Osteoblast (primary cell): ENCODE results near the gene SENP8. TPM values are rescaled to one million over a fixed set of nuclear protein-coding genes. Genes with fewer than 3 reads are reported as not detected.

ENCODE experiments used
- DNase-seq: peaks from one replicate; pipeline ENCODE4 v3.0.0; 2011; ENCODE audit warnings: low spot score, mixed read lengths; ENCODE audit not compliant: insufficient read length; ENCODE audit errors: missing footprints
- H2AFZ ChIP-seq: 2 replicates; pipeline ENCODE4 v1.6.0; 2011; ENCODE audit warnings: mild to moderate bottlenecking, low read length
- H3K27ac ChIP-seq: 2 replicates; pipeline ENCODE4 v1.5.1; 2011; ENCODE audit warnings: mild to moderate bottlenecking, low read depth, low read length, moderate library complexity
- H3K27me3 ChIP-seq: 2 replicates; pipeline ENCODE4 v1.6.0; 2012; ENCODE audit warnings: mild to moderate bottlenecking, control low read depth, inconsistent platforms, low read length, moderate library complexity; ENCODE audit not compliant: insufficient read depth
- H3K36me3 ChIP-seq: 2 replicates; pipeline ENCODE4 v1.5.1; 2011; ENCODE audit warnings: mild to moderate bottlenecking, low read length, control low read depth, moderate library complexity; ENCODE audit not compliant: insufficient read depth
- H3K4me1 ChIP-seq: 2 replicates; pipeline ENCODE4 v1.5.1; 2011; ENCODE audit warnings: mild to moderate bottlenecking, low read length, control low read depth, moderate library complexity; ENCODE audit not compliant: insufficient read depth
- H3K4me2 ChIP-seq: 2 replicates; pipeline ENCODE4 v1.6.0; 2011; ENCODE audit warnings: mild to moderate bottlenecking, low read length; ENCODE audit not compliant: insufficient read depth
- H3K4me3 ChIP-seq: fragments of 200-600 bp; sonication (generic); 3 replicates; pipeline ENCODE4 v1.5.1; 2012; ENCODE audit warnings: mild to moderate bottlenecking, low read length, inconsistent platforms; ENCODE audit not compliant: insufficient read depth
- H3K79me2 ChIP-seq: 2 replicates; pipeline ENCODE4 v1.6.0; 2012; ENCODE audit warnings: mild to moderate bottlenecking, low read length, control low read depth, inconsistent platforms; ENCODE audit not compliant: insufficient read depth
- H3K9me3 ChIP-seq: 2 replicates; pipeline ENCODE4 v1.5.1; 2011; ENCODE audit warnings: low read depth, low read length, control low read depth
- H4K20me1 ChIP-seq: 2 replicates; pipeline ENCODE4 v1.6.0; 2012; ENCODE audit warnings: mild to moderate bottlenecking, low read length, control low read depth; ENCODE audit not compliant: insufficient read depth
- total RNA-seq: library from RNA; depleted of rRNA; stranded (reverse); fragments of >200 nt; gene quantifications from 2 replicates; pipeline ENCODE4 v1.2.3, GENCODE V29; 2012
- TF ChIP-seq, protein P1 (sequence below): IDR thresholded peaks from 2 replicates; pipeline ENCODE4 v1.5.1; 2011; ENCODE audit warnings: mild to moderate bottlenecking, low read depth, low read length, moderate library complexity; ENCODE audit errors: extremely low read depth

SENP8 gene
- total RNA-seq, 1 donor, result 2.5 TPM

DNA sequence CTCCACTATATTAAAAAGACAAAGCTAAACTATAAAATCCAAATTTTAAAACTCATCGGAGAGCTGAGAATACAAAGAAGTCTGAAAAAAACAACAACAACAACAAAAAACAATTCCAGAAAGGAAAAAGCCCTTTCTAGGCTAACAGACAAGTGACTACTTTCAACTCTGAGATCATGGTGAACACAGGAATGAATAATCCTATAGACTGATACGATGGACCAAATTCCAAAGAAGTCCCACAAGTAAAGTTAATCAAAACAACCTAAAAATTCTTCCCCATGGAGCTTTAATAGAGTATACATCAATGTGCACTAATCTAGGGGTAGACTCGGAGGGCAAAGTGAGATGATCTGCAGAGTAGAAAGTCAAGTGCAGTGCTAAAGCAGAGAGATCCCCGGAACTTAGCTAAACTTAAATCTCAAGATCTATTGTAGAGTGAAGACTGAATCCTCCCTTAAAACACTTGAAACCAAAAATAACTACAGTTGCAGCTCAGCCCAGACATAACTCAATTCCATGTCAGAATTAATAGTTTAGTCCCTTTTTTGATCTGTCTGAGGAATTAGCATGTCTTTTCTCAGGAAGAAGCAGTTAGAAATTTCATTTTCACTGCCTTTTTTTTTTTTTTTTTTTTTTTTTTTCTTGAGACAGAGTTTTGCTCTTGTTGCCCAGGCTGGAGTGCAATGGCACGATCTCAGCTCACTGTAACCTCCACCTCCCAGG lies 43.7 kb upstream of the SENP8 start:
- no peaks in the 10 kb centered on the region for H3K27me3 ChIP-seq
- H3K36me3 ChIP-seq, result no peaks in the 10 kb centered on the region
- no peak overlapping the region for H3K4me2 ChIP-seq
- no peak for DNase-seq
- no peaks in the 10 kb centered on the region for H3K9me3 ChIP-seq
- no peaks in the 10 kb centered on the region for H3K4me1 ChIP-seq
- TF ChIP-seq, protein P1, sequence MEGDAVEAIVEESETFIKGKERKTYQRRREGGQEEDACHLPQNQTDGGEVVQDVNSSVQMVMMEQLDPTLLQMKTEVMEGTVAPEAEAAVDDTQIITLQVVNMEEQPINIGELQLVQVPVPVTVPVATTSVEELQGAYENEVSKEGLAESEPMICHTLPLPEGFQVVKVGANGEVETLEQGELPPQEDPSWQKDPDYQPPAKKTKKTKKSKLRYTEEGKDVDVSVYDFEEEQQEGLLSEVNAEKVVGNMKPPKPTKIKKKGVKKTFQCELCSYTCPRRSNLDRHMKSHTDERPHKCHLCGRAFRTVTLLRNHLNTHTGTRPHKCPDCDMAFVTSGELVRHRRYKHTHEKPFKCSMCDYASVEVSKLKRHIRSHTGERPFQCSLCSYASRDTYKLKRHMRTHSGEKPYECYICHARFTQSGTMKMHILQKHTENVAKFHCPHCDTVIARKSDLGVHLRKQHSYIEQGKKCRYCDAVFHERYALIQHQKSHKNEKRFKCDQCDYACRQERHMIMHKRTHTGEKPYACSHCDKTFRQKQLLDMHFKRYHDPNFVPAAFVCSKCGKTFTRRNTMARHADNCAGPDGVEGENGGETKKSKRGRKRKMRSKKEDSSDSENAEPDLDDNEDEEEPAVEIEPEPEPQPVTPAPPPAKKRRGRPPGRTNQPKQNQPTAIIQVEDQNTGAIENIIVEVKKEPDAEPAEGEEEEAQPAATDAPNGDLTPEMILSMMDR, result no peak
- no peak overlapping the region for H3K4me3 ChIP-seq
- no peak overlapping the region for H2AFZ ChIP-seq
- H3K79me2 ChIP-seq, result peaks cover 79% of the 10 kb centered on the region
- H4K20me1 ChIP-seq, result peaks cover 15% of the 10 kb centered on the region
- no peak overlapping the region for H3K27ac ChIP-seq

DNA sequence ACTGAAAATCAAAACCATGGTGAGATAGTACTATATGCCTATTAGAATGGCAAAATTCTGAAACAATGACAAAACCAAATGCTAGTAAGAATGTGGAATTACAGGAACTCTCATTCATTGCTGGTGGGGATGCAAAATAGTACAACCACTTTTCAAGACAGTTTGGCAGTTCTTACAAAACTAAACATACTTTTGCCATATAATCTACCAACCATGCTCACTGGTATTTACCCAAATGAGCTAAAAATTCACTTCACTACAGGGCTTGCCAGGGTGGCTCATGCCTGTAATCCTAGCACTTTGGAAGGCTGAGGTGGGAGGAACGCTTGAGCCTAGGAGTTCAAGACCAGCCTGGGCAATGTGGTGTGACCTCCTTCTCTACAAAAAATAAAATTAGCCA lies 40.3 kb upstream of the SENP8 start:
- TF ChIP-seq, protein P1, result no peak
- H3K4me3 ChIP-seq, result no peak overlapping the region
- no peaks in the 10 kb centered on the region for H3K9me3 ChIP-seq
- H3K27ac ChIP-seq, result no peak overlapping the region
- H4K20me1 ChIP-seq, result peaks cover 17% of the 10 kb centered on the region
- H3K36me3 ChIP-seq, result no peaks in the 10 kb centered on the region
- H3K4me1 ChIP-seq, result no peaks in the 10 kb centered on the region
- no peak overlapping the region for H3K4me2 ChIP-seq
- DNase-seq, result no peak
- no peaks in the 10 kb centered on the region for H3K27me3 ChIP-seq
- H2AFZ ChIP-seq, result no peak overlapping the region
- H3K79me2 ChIP-seq, result peaks cover 60% of the 10 kb centered on the region

DNA sequence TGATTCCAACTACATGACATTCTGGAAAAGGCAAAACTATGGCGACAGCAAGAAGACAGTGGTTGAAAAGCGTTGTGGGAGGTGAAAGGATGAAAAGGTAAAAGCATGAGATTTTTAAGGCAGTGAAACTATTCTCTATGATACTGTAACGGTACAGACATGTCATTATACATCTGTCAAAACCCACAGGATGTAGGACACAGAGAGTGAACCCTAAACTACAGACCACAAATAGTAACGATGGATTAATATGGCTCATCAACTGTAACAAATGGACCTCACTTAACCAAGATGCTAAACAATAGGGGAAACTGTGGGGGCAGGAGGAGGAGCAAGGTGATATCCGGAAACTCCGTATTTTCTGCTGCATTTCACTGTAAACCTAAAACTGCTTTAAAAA lies 39.3 kb upstream of the SENP8 start:
- Histone ChIP-seq H3K4me2 (no peak overlapping the region), H3K79me2 (peaks cover 51% of the 10 kb centered on the region), H3K36me3 (no peaks in the 10 kb centered on the region), H3K27ac (no peak overlapping the region), H2AFZ (no peak overlapping the region), H3K4me3 (no peak overlapping the region), H3K27me3 (no peaks in the 10 kb centered on the region), H3K9me3 (no peaks in the 10 kb centered on the region), H3K4me1 (no peaks in the 10 kb centered on the region), H4K20me1 (peaks cover 17% of the 10 kb centered on the region)
- TF ChIP-seq, protein P1, result no peak
- DNase-seq, result no peak

DNA sequence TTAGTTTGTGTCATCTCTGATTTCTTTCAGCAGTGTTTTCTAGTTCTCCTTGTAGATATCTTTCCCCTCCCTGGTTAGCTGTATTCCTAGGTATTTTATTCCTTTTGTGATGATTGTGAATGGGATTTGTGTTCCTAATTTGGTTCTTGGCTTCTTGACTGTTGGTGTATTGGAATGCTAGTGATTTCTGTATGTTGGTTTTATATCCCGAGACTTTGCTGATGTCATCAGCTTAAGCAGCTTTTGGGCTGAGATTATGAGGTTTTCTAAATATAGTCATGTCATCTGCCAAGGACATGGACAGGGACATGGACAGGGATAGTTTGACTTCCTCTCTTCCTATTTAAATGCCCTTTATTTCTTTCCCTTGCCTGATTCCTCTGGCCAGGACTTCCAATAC lies 36.0 kb upstream of the SENP8 start:
- Histone ChIP-seq H3K79me2 (peaks cover 28% of the 10 kb centered on the region), H3K27ac (no peak overlapping the region), H3K4me2 (no peak overlapping the region), H4K20me1 (peaks cover 13% of the 10 kb centered on the region), H2AFZ (no peak overlapping the region), H3K36me3 (no peaks in the 10 kb centered on the region), H3K9me3 (no peaks in the 10 kb centered on the region), H3K27me3 (no peaks in the 10 kb centered on the region), H3K4me3 (no peak overlapping the region), H3K4me1 (no peaks in the 10 kb centered on the region)
- DNase-seq, result no peak
- TF ChIP-seq, protein P1, result no peak
